NB4 (cell line): ENCODE measurements around the gene PAPPA2.

Experiments used
- CTCF ChIP-seq: IDR thresholded peaks from one replicate; pipeline ENCODE4 v1.5.1; 2012; ENCODE audit warnings: low read depth, low read length
- MAX ChIP-seq: IDR thresholded peaks from 2 replicates; pipeline ENCODE4 v1.6.1; 2011; ENCODE audit warnings: low read depth, low read length
- POLR2A ChIP-seq: IDR thresholded peaks from 2 replicates; pipeline ENCODE4 v1.6.1; 2011; ENCODE audit warnings: mild to moderate bottlenecking; ENCODE audit not compliant: insufficient read length; ENCODE audit errors: extremely low read depth

- TF ChIP-seq CTCF (peak; percentile 25), POLR2A (no peak), MAX (no peak)
Measured at GRCh38 chr1:176466514-176466913, 3.5 kb downstream of the PAPPA2 start.
